ENCODE results near the gene HLA-DQA1. TPM values are rescaled to one million over a fixed set of nuclear protein-coding genes. Genes with fewer than 3 reads are reported as not detected.

Gene HLA-DQA1
- total and polyA plus RNA-seq, 2 donors (not counting 1 experiment from before 2014, with no cell fraction given): 0.10 TPM; not detected in 1

DNA sequence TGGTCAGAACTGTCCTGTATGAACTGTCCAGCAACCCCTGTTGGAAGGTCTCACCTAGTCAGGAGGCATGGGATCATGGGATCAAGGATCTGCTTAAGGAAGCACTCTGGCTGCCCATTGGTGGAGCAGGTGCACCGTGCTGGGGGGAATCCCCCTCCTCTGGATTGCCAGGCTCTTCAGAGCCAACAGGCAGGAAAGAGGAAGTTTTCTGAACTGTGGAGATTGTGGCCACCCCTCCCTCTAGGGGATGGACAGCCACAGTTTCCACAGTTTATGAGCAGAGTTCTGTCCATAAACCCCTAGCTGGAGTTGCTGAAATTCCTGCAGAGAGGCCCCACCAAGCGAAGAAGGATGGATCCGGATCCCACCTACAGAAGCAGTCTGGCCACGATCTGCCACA is 42.3 kb downstream of the HLA-DQA1 start:
- no peaks in the 10 kb centered on the region for H3K27me3 ChIP-seq (ENCODE audit: control insufficient read depth, insufficient read depth, low read length)
- H3K4me2 ChIP-seq (ENCODE audit: extremely low read depth, insufficient read depth, low read length): no peak overlapping the region
- no peaks in the 10 kb centered on the region for H3K79me2 ChIP-seq (ENCODE audit: control insufficient read depth, insufficient read depth, low read length)
- H3K9ac ChIP-seq (ENCODE audit: insufficient read depth, low read length): no peak overlapping the region
- H3K36me3 ChIP-seq (ENCODE audit: control insufficient read depth, insufficient read depth, low read length): no peaks in the 10 kb centered on the region
- no peaks in the 10 kb centered on the region for H3K9me3 ChIP-seq (ENCODE audit: control insufficient read depth, insufficient read depth, low read depth, low read length)
- no peaks in the 10 kb centered on the region for H3K4me1 ChIP-seq (ENCODE audit: control insufficient read depth, extremely low read depth, insufficient read depth, low read length)
- no peak overlapping the region for H2AFZ ChIP-seq (ENCODE audit: low read length)
- no peak overlapping the region for H3K4me3 ChIP-seq (replicated peaks in 1 of 4; ENCODE audit: control extremely low read depth in 1 of 4, insufficient read depth in 1 of 4, low read depth in 3 of 4, low read length in 4 of 4)
- TF ChIP-seq CTCF (conservative IDR thresholded peaks at IDR 0.05 in 1 of 2, IDR thresholded peaks at IDR 0.05 in 1 of 2; ENCODE audit: low read depth in 1 of 2, low read length in 2 of 2): no peak
- TF ChIP-seq EZH2 (IDR thresholded peaks at IDR 0.05; ENCODE audit: low read length, missing control alignments): no peak
- no peak for DNase-seq (ENCODE audit: low read depth in 2 of 2)
- no peak overlapping the region for H3K27ac ChIP-seq (ENCODE audit: insufficient read depth, low read length)
- H4K20me1 ChIP-seq (ENCODE audit: control insufficient read depth, extremely low read depth, insufficient read depth, low read length): no peaks in the 10 kb centered on the region

DNA sequence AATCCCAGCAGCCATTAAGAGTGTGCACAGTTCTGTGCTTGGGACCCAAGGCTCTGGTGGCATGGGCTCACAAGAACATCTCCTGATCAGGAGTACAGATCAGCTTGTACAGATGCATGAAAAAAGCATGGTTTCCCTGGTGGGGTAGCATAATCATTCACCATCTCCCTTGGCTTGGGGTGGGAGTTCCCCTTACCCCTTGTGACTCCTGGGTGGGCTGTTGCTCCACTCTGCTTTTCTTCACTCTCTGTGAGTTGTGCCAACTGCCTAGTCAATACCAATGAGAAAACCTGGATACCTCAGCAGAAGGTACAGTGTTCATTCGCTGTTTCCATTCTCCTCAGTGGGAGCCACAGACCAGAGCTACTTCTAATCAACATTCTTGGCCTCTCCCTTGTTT is 42.8 kb downstream of the HLA-DQA1 start:
- TF ChIP-seq EZH2 (IDR thresholded peaks at IDR 0.05; ENCODE audit: low read length, missing control alignments): no peak
- no peak for TF ChIP-seq CTCF (conservative IDR thresholded peaks at IDR 0.05 in 1 of 2, IDR thresholded peaks at IDR 0.05 in 1 of 2; ENCODE audit: low read depth in 1 of 2, low read length in 2 of 2)
- no peak overlapping the region for H3K27ac ChIP-seq (ENCODE audit: insufficient read depth, low read length)
- H3K36me3 ChIP-seq (ENCODE audit: control insufficient read depth, insufficient read depth, low read length): no peaks in the 10 kb centered on the region
- no peak overlapping the region for H3K4me2 ChIP-seq (ENCODE audit: extremely low read depth, insufficient read depth, low read length)
- no peak overlapping the region for H3K4me3 ChIP-seq (replicated peaks in 1 of 4; ENCODE audit: control extremely low read depth in 1 of 4, insufficient read depth in 1 of 4, low read depth in 3 of 4, low read length in 4 of 4)
- H2AFZ ChIP-seq (ENCODE audit: low read length): no peak overlapping the region
- H3K4me1 ChIP-seq (ENCODE audit: control insufficient read depth, extremely low read depth, insufficient read depth, low read length): no peaks in the 10 kb centered on the region
- no peak for DNase-seq (ENCODE audit: low read depth in 2 of 2)
- H3K9me3 ChIP-seq (ENCODE audit: control insufficient read depth, insufficient read depth, low read depth, low read length): no peaks in the 10 kb centered on the region
- H3K9ac ChIP-seq (ENCODE audit: insufficient read depth, low read length): no peak overlapping the region
- H3K79me2 ChIP-seq (ENCODE audit: control insufficient read depth, insufficient read depth, low read length): no peaks in the 10 kb centered on the region
- no peaks in the 10 kb centered on the region for H4K20me1 ChIP-seq (ENCODE audit: control insufficient read depth, extremely low read depth, insufficient read depth, low read length)
- no peaks in the 10 kb centered on the region for H3K27me3 ChIP-seq (ENCODE audit: control insufficient read depth, insufficient read depth, low read length)

DNA sequence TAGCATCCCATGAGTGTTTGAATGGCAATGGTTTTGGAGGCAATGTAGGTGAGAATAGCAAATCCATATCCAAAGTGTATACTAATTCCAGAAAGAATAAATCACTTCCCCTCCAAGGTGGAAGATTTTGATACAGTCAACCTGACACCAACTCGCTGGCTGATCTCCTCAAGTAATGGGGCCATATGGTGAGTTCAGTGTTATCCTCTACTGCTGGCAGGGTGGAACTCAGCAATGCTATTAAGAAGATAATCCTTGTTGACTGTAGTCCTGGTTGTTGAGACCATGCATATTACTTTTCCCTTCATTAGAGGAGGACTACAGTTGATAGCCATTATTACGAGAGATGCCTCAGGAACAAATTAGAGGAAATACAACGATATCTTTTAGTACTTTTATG is 47.0 kb downstream of the HLA-DQA1 start:
- Histone ChIP-seq H3K27me3 (ENCODE audit: control insufficient read depth, insufficient read depth, low read length) (no peaks in the 10 kb centered on the region), H3K4me2 (ENCODE audit: extremely low read depth, insufficient read depth, low read length) (no peak overlapping the region), H3K27ac (ENCODE audit: insufficient read depth, low read length) (no peak overlapping the region), H3K4me1 (ENCODE audit: control insufficient read depth, extremely low read depth, insufficient read depth, low read length) (no peaks in the 10 kb centered on the region), H3K79me2 (ENCODE audit: control insufficient read depth, insufficient read depth, low read length) (no peaks in the 10 kb centered on the region), H3K9me3 (ENCODE audit: control insufficient read depth, insufficient read depth, low read depth, low read length) (no peaks in the 10 kb centered on the region), H3K36me3 (ENCODE audit: control insufficient read depth, insufficient read depth, low read length) (no peaks in the 10 kb centered on the region), H4K20me1 (ENCODE audit: control insufficient read depth, extremely low read depth, insufficient read depth, low read length) (no peaks in the 10 kb centered on the region), H3K4me3 (replicated peaks in 1 of 4; ENCODE audit: control extremely low read depth in 1 of 4, insufficient read depth in 1 of 4, low read depth in 3 of 4, low read length in 4 of 4) (no peak overlapping the region), H3K9ac (ENCODE audit: insufficient read depth, low read length) (no peak overlapping the region), H2AFZ (ENCODE audit: low read length) (no peak overlapping the region)
- DNase-seq (ENCODE audit: low read depth in 2 of 2): no peak
- TF ChIP-seq CTCF (conservative IDR thresholded peaks at IDR 0.05 in 1 of 2, IDR thresholded peaks at IDR 0.05 in 1 of 2; ENCODE audit: low read depth in 1 of 2, low read length in 2 of 2) (no peak), EZH2 (IDR thresholded peaks at IDR 0.05; ENCODE audit: low read length, missing control alignments) (no peak)
